ENCODE data around the gene ANGEL1. TPM values are rescaled to one million over a fixed set of nuclear protein-coding genes. Genes with fewer than 3 reads are reported as not detected.

The ANGEL1 gene
- total and polyA plus RNA-seq, 2 of the 13 experiments (the other 11 are each of a cell fraction or from before 2014, with no cell fraction given), result 14.3 to 20.1 TPM

- TF ChIP-seq ZNF280D (CRISPR knock-in tag; IDR thresholded peaks at IDR 0.05) (no peak), ZNF761 (CRISPR knock-in tag; conservative IDR thresholded peaks at IDR 0.05) (no peak), NFE2 (CRISPR knock-in tag; IDR thresholded peaks at IDR 0.05) (no peak), ARID4A (CRISPR knock-in tag; IDR thresholded peaks at IDR 0.05; ENCODE audit: borderline replicate concordance) (no peak; the same call in 1 of the 2 replicates), NBN (conservative IDR thresholded peaks at IDR 0.05) (no peak), ZBTB40 (IDR thresholded peaks at IDR 0.05) (no peak), ZBTB40 (CRISPR knock-in tag; IDR thresholded peaks at IDR 0.05) (peak; percentile 12; the same call in 1 of the 2 replicates), ZNF598 (CRISPR knock-in tag; IDR thresholded peaks at IDR 0.05; ENCODE audit: borderline replicate concordance) (no peak), ZNF431 (CRISPR knock-in tag; IDR thresholded peaks at IDR 0.05; ENCODE audit: borderline replicate concordance, low read depth) (no peak), NKX3-1 (CRISPR knock-in tag; IDR thresholded peaks at IDR 0.05) (no peak), NFYB (CRISPR knock-in tag; IDR thresholded peaks at IDR 0.05) (peak; percentile 37; the same call in 1 of the 2 replicates), GTF2F1 (IDR thresholded peaks at IDR 0.05; ENCODE audit: low read length) (no peak), ZNF678 (CRISPR knock-in tag; IDR thresholded peaks at IDR 0.05) (no peak)
Observed at GRCh38 chr14:76829650-76830421, 17.2 kb upstream of the ANGEL1 start (continued).

All from HepG2 (cell line).